K562 (cell line): Measurements from ENCODE around the gene SCN2B. TPM values are rescaled to one million over a fixed set of nuclear protein-coding genes. Genes with fewer than 3 reads are reported as not detected.

ENCODE experiments used
- ATAC-seq: fragments of 200-7000 bp; cut with Tn5 transposase; 3 replicates; pipeline ENCODE4 v1.9.1; 2020; ENCODE audit warnings: moderate library complexity
- BruUV-seq: library from RNA; stranded (reverse); fragments of 400-500 nt; replicated peaks from 2 replicates; lab custom pipeline; 2021; lab: Mats Ljungman, UMichigan
- CTCF ChIA-PET: fragments of 300-600 bp; formaldehyde crosslinking; extraction: SDS; loops from one replicate; lab custom pipeline; 2021; ENCODE audit warnings: low intra/inter-chr PET ratio; lab: Yijun Ruan, JAX
- POLR2A ChIA-PET: fragments of 300-600, 350-650 bp; sonication (Branson Sonifier 250); formaldehyde crosslinking; extraction: SDS; loops from one replicate; lab custom pipeline; 2021; ENCODE audit warnings: antibody characterized with exemption, inconsistent platforms; lab: Yijun Ruan, JAX
- DNase-seq, 4 experiments: peaks; one replicate each; pipeline versions ENCODE4 v3.0.0 to v3.0.0-alpha.2; 2011 to 2018; ENCODE audit warnings: low spot score in 3 of 4, mixed read lengths in 3 of 4; ENCODE audit errors: extremely low read depth in 1 of 4
- FAIRE-seq: peaks from 2 replicates; lab custom pipeline; 2011; peaks lifted over from hg19 to GRCh38; lab: Jason Lieb, UNC
- H2AFZ ChIP-seq: 2 replicates; pipeline ENCODE4 v1.6.0; 2011; ENCODE audit warnings: low read depth, low read length, control low read depth, inconsistent platforms
- H3K27ac ChIP-seq: fragments of 200-600 bp; 3 replicates; pipeline ENCODE4 v1.8.0; 2011; ENCODE audit warnings: low read depth, mild to moderate bottlenecking, control low read depth, inconsistent platforms, low read length, moderate library complexity, mixed read lengths; ENCODE audit errors: extremely low read depth
- H3K27me3 ChIP-seq, 2 experiments: fragments of 300-600 bp in 1 of 2; 2 replicates in 1 of 2; 3 replicates in 1 of 2; pipeline versions ENCODE4 v1.6.0 to v1.8.0; 2011; ENCODE audit warnings: inconsistent platforms in 2 of 2, low read length in 2 of 2, mild to moderate bottlenecking in 1 of 2, mixed read lengths in 1 of 2, moderate library complexity in 1 of 2; ENCODE audit not compliant: control insufficient read depth in 2 of 2, insufficient read depth in 2 of 2
- H3K36me3 ChIP-seq: fragments of 300-600 bp; 3 replicates; pipeline ENCODE4 v1.8.0; 2011; ENCODE audit warnings: mild to moderate bottlenecking, low read length, inconsistent platforms; ENCODE audit not compliant: control insufficient read depth, insufficient read depth
- H3K4me1 ChIP-seq, 2 experiments: fragments of 200-600 bp in 1 of 2; replicated peaks in 1 of 2; 2 replicates in 1 of 2; 3 replicates in 1 of 2; pipeline versions ENCODE4 v1.5.1 to v1.8.0; 2011; ENCODE audit warnings: inconsistent platforms in 2 of 2, low read length in 2 of 2, mild to moderate bottlenecking in 1 of 2, mixed read lengths in 1 of 2, moderate library complexity in 1 of 2; ENCODE audit not compliant: control insufficient read depth in 2 of 2, insufficient read depth in 2 of 2
- H3K4me2 ChIP-seq: 2 replicates; pipeline ENCODE4 v1.6.1; 2011; ENCODE audit warnings: low read length, control low read depth, inconsistent platforms, mixed read lengths; ENCODE audit not compliant: insufficient read depth
- H3K4me3 ChIP-seq: fragments of 200-600 bp; sonication (generic), shearing (Covaris generic); 2 replicates; pipeline ENCODE4 v1.5.1; 2016; ENCODE audit warnings: control low read depth, inconsistent platforms
- H3K79me2 ChIP-seq: fragments of 200-600 bp; 3 replicates; pipeline ENCODE4 v1.8.0; 2011; ENCODE audit warnings: low read length, inconsistent platforms; ENCODE audit not compliant: control insufficient read depth, insufficient read depth
- H3K9ac ChIP-seq, 2 experiments: 2 replicates each; pipeline versions ENCODE4 v1.6.0 to v1.6.1; 2011; ENCODE audit warnings: low read depth in 2 of 2, low read length in 2 of 2, control low read depth in 1 of 2, inconsistent platforms in 1 of 2, mild to moderate bottlenecking in 1 of 2, mixed read lengths in 1 of 2; ENCODE audit not compliant: insufficient read depth in 1 of 2
- H3K9me1 ChIP-seq: one replicate; pipeline ENCODE4 v1.6.0; 2011; ENCODE audit warnings: inconsistent platforms, mild to moderate bottlenecking, low read length, moderate library complexity; ENCODE audit not compliant: control insufficient read depth, insufficient read depth
- H3K9me3 ChIP-seq: replicated peaks from 2 replicates; pipeline ENCODE4 v1.5.1; 2011; ENCODE audit warnings: low read depth, low read length, inconsistent platforms; ENCODE audit not compliant: control insufficient read depth, insufficient read depth
- H4K20me1 ChIP-seq: replicated peaks from 2 replicates; pipeline ENCODE4 v1.6.1; 2011; ENCODE audit warnings: low read length, inconsistent platforms, mixed read lengths; ENCODE audit not compliant: control insufficient read depth, insufficient read depth
- HDAC8 ChIP-seq: fragments of 450-650 bp; IDR thresholded peaks from 2 replicates; pipeline ENCODE4 v1.6.1; 2016; ENCODE audit warnings: mild to moderate bottlenecking, missing genetic modification characterization, moderate library complexity, missing compliant biosample characterization
- POLR2AphosphoS2 ChIP-seq: IDR thresholded peaks from 2 replicates; pipeline ENCODE4 v1.6.1; 2012; ENCODE audit warnings: low read length, improper control_type of control experiment
- ZNF507 ChIP-seq: conservative IDR thresholded peaks from 2 replicates; pipeline ENCODE4 v1.6.1; 2017; ENCODE audit warnings: missing genetic modification characterization, missing compliant biosample characterization
- WGBS: fragments of 100-300 bp; shearing (Covaris generic); methylation state at CpG from one replicate; pipeline ENCODE4 v1.1.6; 2016; ENCODE audit warnings: low coverage, mixed read lengths; ENCODE audit not compliant: insufficient coverage; ENCODE audit errors: missing lambda C conversion rate; 5-methylcytosine and 5-hydroxymethylcytosine counted together
- in situ Hi-C: fragments of 300-500 bp; cut with MboI; formaldehyde crosslinking; loops from 4 replicates; pipeline ENCODE4 v1.15.0; 2018; ENCODE audit warnings: inconsistent platforms, mixed read lengths
- intact Hi-C: fragments of 100-400 bp; cut with micrococcal nuclease; formaldehyde crosslinking; loops from 2 replicates; pipeline ENCODE4 v1.14.2; 2022
- polyA plus RNA-seq, 8 experiments: library from polyadenylated mRNA; depleted of rRNA in 4 of 8; stranded (reverse) in 5 of 8; unstranded in 3 of 8; fragments of >200 nt; fragmentation: Nextera tagmentation in 2 of 8; fragmentation: Illumina TruSeq in 1 of 8; extraction: Ambion mirVana in 2 of 8; extraction: Trizol in 1 of 8; gene quantifications; 2 replicates each; pipeline versions ENCODE4 v1.2.1 to v1.2.3, GENCODE V29; 2011 to 2014; ENCODE audit warnings: inconsistent platforms in 1 of 8, missing spikeins in 1 of 8
- total RNA-seq, 7 experiments: library from RNA; depleted of rRNA in 6 of 7; stranded (reverse); fragments of >200 nt in 6 of 7; fragmentation: Illumina TruSeq in 2 of 7; extraction: Trizol in 2 of 7; gene quantifications; 2 replicates each; pipeline versions ENCODE4 v1.2.1 to v1.2.3, GENCODE V29; 2011 to 2021; ENCODE audit warnings: low replicate concordance in 1 of 7
- TF ChIP-seq, protein P1 (sequence below): sonication (generic); formaldehyde crosslinking; IDR thresholded peaks from 2 replicates; pipeline ENCODE4 v1.8.1; 2023; ENCODE audit warnings: mild to moderate bottlenecking, missing genetic modification reagents
- TF ChIP-seq, protein P2 (sequence below): fragments of 250-450 bp; sonication (Bioruptor Pico); IDR thresholded peaks from 2 replicates; pipeline ENCODE4 v1.8.0; 2021; ENCODE audit warnings: moderate library complexity, mild to moderate bottlenecking, inconsistent platforms

The SCN2B gene
- total and polyA plus RNA-seq, 9 of the 15 experiments (the other 6 are each of a cell fraction or from before 2014, with no cell fraction given) = not detected

DNA sequence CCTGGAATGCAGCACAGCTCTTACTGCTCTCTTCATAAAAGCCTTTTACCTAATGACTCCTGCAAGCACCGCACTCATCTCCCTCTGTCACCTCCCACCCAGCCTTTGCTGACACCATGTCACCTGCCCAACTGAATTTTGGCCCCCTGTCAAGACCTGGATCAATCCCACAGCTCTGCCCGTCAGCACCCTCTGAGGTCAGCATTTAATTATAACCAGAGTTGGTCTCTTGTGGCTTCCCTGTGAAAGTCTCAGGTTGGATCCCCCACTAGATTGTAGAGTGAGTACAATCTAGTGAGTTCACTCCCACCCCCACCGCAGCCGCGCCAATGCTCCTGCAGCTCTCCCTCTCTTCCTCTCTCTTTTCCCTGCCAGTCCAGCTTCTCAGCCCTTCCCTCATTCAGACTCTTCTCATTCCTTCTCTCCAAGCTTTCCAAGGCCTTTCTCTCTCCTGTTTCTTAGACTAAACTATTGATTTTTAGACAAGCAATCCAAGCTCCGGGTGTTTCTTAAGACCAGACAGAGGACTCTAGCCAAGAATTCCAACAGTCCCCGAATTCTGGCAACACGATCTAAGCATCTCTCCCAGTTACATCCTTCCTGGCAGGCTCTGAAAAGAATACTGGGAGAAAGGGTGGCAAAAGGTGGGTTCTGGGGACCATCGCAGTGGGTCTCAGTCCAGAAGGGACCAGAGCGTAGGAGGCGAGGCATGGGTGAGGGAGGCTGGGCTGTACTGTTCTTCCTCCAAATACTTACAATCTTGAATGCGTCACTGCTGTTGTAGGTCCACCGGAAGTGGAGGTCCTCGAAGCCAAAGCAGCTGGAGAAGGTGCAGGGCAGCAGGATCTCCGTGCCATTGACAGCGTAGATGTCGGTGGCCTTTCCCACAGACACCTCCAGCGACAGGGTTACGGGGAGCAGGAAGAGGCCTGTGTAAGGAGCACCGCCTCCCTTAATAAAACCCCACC lies 31.9 kb downstream of the SCN2B start:
- no peak for TF ChIP-seq POLR2AphosphoS2
- no peak for TF ChIP-seq ZNF507 (tag)
- TF ChIP-seq, protein P1, sequence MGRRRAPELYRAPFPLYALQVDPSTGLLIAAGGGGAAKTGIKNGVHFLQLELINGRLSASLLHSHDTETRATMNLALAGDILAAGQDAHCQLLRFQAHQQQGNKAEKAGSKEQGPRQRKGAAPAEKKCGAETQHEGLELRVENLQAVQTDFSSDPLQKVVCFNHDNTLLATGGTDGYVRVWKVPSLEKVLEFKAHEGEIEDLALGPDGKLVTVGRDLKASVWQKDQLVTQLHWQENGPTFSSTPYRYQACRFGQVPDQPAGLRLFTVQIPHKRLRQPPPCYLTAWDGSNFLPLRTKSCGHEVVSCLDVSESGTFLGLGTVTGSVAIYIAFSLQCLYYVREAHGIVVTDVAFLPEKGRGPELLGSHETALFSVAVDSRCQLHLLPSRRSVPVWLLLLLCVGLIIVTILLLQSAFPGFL (CRISPR knock-in tag) = no peak
- TF ChIP-seq HDAC8 (tag) = no peak
- TF ChIP-seq, protein P2, sequence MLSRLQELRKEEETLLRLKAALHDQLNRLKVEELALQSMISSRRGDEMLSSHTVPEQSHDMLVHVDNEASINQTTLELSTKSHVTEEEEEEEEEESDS (CRISPR knock-in tag) = no peak
- H3K36me3 ChIP-seq = no peaks in the 10 kb centered on the region
- no peaks in the 10 kb centered on the region for H3K79me2 ChIP-seq
- H3K9ac ChIP-seq = no peak overlapping the region
- FAIRE-seq = no peak
- no peaks in the 10 kb centered on the region for H3K9me3 ChIP-seq
- no peak for ATAC-seq
- 5% methylated on average over 20 of the region's 20 CpGs for WGBS
- H3K27ac ChIP-seq = no peak overlapping the region
- ChIA-PET CTCF (interaction anchor here (0.6 to 2.2 kb wide), 5 partner anchors 27 to 515 kb away, joined by 3 to 17 read pairs (median 5); no protein-coding TSS in a partner anchor), POLR2A (interaction anchor here (0.8 to 1.4 kb wide), 3 partner anchors 10 to 29 kb away, joined by 4 to 7 read pairs (median 5); no protein-coding TSS in a partner anchor)
- intact Hi-C loops = loop anchor here (1.0 to 2.0 kb wide), 4 partner anchors 27 to 208 kb away; no protein-coding TSS in a partner anchor
- H3K4me1 ChIP-seq = peaks cover 0 to 11% of the 10 kb centered on the region in 2 experiments; a peak in 3 of 5 replicates
- H3K4me2 ChIP-seq = no peak overlapping the region
- H3K27me3 ChIP-seq = peaks cover 10 to 59% of the 10 kb centered on the region in 2 experiments; a peak in 4 of 5 replicates
- in situ Hi-C loops = no loop called here
- BruUV-seq = no TSS peak
- DNase-seq = no peak
- no peak overlapping the region for H2AFZ ChIP-seq
- no peaks in the 10 kb centered on the region for H4K20me1 ChIP-seq
- no peak overlapping the region for H3K4me3 ChIP-seq
- no peaks in the 10 kb centered on the region for H3K9me1 ChIP-seq
